Spleen (tissue), 7 donors: Measurements from ENCODE around the gene TMEM126B.

Experiments
- CTCF ChIP-seq, 11 experiments: fragments of 200-600 bp in 7 of 11; fragments of 450-650 bp in 4 of 11; sonication (generic) in 4 of 11; IDR thresholded peaks in 8 of 11; conservative IDR thresholded peaks in 3 of 11; 1 replicate in 7 of 11; 2 replicates in 4 of 11; pipeline versions ENCODE4 v1.4.0 to v1.8.0; 2016 to 2021; ENCODE audit warnings: antibody characterized with exemption in 11 of 11, inconsistent platforms in 4 of 11, mild to moderate bottlenecking in 1 of 11
- POLR2A ChIP-seq, 3 donors: fragments of 450-650 bp; IDR thresholded peaks; one replicate each; pipeline ENCODE4 v1.5.1; 2017; ENCODE audit warnings: antibody characterized with exemption in 3 of 3, mild to moderate bottlenecking in 1 of 3
- POLR2AphosphoS5 ChIP-seq, 3 donors: sonication (generic); formaldehyde crosslinking; IDR thresholded peaks; one replicate each; pipeline ENCODE4 v1.5.1; 2017; ENCODE audit warnings: antibody characterized with exemption in 3 of 3
- donor health status: DM: no; HTN: no; CAD: no; lungs with moderate emphysema.
- donor health status: DM: no; HTN: no; CAD: no.
- donor health status: DM: no; HTN: no; CAD: no.

- no peak for TF ChIP-seq CTCF (IDR thresholded peaks at IDR 0.05 in 8 of 11, conservative IDR thresholded peaks at IDR 0.05 in 3 of 11)
- TF ChIP-seq POLR2AphosphoS5 (IDR thresholded peaks at IDR 0.05) = no peak
- no peak for TF ChIP-seq POLR2A (IDR thresholded peaks at IDR 0.05)
Measured at GRCh38 chr11:85656777-85657176, 28.4 kb downstream of the TMEM126B start.
